SK-N-SH treated with all-trans-retinoic acid at 6 μM for 48 hours (cell line): ENCODE results near the gene TUBB4B.

Source experiments
- BACH2 ChIP-seq: fragments of 250-450 bp; sonication (Bioruptor Pico); IDR thresholded peaks from 2 replicates; pipeline ENCODE4 v1.9.0; 2021; ENCODE audit warnings: mild to moderate bottlenecking, borderline replicate concordance
- ESRRG ChIP-seq: fragments of 250-450 bp; sonication (Bioruptor Pico); IDR thresholded peaks from 2 replicates; pipeline ENCODE4 v1.6.1; 2021; ENCODE audit warnings: mild to moderate bottlenecking
- OSR1 ChIP-seq: fragments of 250-450 bp; sonication (Bioruptor Pico); IDR thresholded peaks from 2 replicates; pipeline ENCODE4 v1.8.0; 2022; ENCODE audit warnings: moderate library complexity, mild to moderate bottlenecking, inconsistent platforms
- PPARA ChIP-seq: fragments of 250-450 bp; sonication (Bioruptor Pico); IDR thresholded peaks from 2 replicates; pipeline ENCODE4 v1.5.0; 2020; ENCODE audit warnings: mild to moderate bottlenecking, borderline replicate concordance
- SNAI2 ChIP-seq: fragments of 250-450 bp; sonication (Bioruptor Pico); IDR thresholded peaks from 2 replicates; pipeline ENCODE4 v1.5.0; 2020; ENCODE audit warnings: mild to moderate bottlenecking, moderate library complexity
- TCF4 ChIP-seq: fragments of 250-450 bp; sonication (Bioruptor Pico); IDR thresholded peaks from 2 replicates; pipeline ENCODE4 v1.8.0; 2021; ENCODE audit warnings: mild to moderate bottlenecking, moderate library complexity, borderline replicate concordance
- TOX ChIP-seq: fragments of 250-450 bp; sonication (Bioruptor Pico); IDR thresholded peaks from 2 replicates; pipeline ENCODE4 v1.8.0; 2021; ENCODE audit warnings: mild to moderate bottlenecking, moderate library complexity, borderline replicate concordance
- ZC3H10 ChIP-seq: fragments of 250-450 bp; sonication (Bioruptor Pico); IDR thresholded peaks from 2 replicates; pipeline ENCODE4 v1.5.1; 2021; ENCODE audit warnings: mild to moderate bottlenecking, moderate library complexity
- ZFP3 ChIP-seq: fragments of 250-450 bp; sonication (Bioruptor Pico); IDR thresholded peaks from 2 replicates; pipeline ENCODE4 v1.5.0; 2020; ENCODE audit warnings: mild to moderate bottlenecking, moderate library complexity
- ZFP30 ChIP-seq: fragments of 450-650 bp; formaldehyde crosslinking; IDR thresholded peaks from 2 replicates; pipeline ENCODE4 v1.5.0; 2022; ENCODE audit warnings: mild to moderate bottlenecking, moderate library complexity
- ZNF70 ChIP-seq: fragments of 450-650 bp; formaldehyde crosslinking; IDR thresholded peaks from 2 replicates; pipeline ENCODE4 v1.5.0; 2020; ENCODE audit warnings: mild to moderate bottlenecking, moderate library complexity
- TF ChIP-seq, protein P1 (sequence below): fragments of 250-450 bp; sonication (Bioruptor Pico); IDR thresholded peaks from 2 replicates; pipeline ENCODE4 v1.5.1; 2020; ENCODE audit warnings: low read depth, mild to moderate bottlenecking, moderate library complexity
- TF ChIP-seq, protein P2 (sequence below): fragments of 250-450 bp; sonication (Bioruptor Pico); IDR thresholded peaks from 2 replicates; pipeline ENCODE4 v1.8.0; 2020; ENCODE audit warnings: mild to moderate bottlenecking, moderate library complexity, borderline replicate concordance
- TF ChIP-seq, protein P3 (sequence below): fragments of 250-450 bp; sonication (Bioruptor Pico); IDR thresholded peaks from 2 replicates; pipeline ENCODE4 v1.5.1; 2021; ENCODE audit warnings: mild to moderate bottlenecking, moderate library complexity

DNA sequence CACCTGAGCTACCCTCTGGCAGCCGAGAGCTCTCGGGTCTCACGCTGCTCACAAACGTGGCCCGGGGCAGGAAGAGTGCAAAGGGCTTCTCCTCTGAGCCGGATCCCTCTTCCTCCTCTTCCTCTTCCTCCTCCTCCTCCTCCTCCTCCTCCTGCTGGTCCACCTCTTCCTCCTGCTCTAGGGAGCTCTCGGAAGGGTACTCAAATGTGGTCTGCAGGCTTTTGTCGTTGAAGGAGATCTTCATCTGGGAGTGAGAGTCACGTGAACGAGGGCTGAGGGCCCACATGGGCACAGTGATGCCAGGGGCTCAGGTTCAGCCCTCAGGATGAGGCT, 48.7 kb upstream of the TUBB4B start:
- no peak for TF ChIP-seq OSR1 (CRISPR knock-in tag)
- no peak for TF ChIP-seq ZNF70
- no peak for TF ChIP-seq ZFP3 (CRISPR knock-in tag)
- TF ChIP-seq ZC3H10 (CRISPR knock-in tag): no peak
- TF ChIP-seq, protein P1, sequence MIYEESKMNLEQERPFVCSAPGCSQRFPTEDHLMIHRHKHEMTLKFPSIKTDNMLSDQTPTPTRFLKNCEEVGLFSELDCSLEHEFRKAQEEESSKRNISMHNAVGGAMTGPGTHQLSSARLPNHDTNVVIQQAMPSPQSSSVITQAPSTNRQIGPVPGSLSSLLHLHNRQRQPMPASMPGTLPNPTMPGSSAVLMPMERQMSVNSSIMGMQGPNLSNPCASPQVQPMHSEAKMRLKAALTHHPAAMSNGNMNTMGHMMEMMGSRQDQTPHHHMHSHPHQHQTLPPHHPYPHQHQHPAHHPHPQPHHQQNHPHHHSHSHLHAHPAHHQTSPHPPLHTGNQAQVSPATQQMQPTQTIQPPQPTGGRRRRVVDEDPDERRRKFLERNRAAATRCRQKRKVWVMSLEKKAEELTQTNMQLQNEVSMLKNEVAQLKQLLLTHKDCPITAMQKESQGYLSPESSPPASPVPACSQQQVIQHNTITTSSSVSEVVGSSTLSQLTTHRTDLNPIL: no peak
- no peak for TF ChIP-seq ZFP30 (CRISPR knock-in tag)
- TF ChIP-seq SNAI2 (CRISPR knock-in tag): no peak
- no peak for TF ChIP-seq PPARA (CRISPR knock-in tag)
- TF ChIP-seq, protein P2, sequence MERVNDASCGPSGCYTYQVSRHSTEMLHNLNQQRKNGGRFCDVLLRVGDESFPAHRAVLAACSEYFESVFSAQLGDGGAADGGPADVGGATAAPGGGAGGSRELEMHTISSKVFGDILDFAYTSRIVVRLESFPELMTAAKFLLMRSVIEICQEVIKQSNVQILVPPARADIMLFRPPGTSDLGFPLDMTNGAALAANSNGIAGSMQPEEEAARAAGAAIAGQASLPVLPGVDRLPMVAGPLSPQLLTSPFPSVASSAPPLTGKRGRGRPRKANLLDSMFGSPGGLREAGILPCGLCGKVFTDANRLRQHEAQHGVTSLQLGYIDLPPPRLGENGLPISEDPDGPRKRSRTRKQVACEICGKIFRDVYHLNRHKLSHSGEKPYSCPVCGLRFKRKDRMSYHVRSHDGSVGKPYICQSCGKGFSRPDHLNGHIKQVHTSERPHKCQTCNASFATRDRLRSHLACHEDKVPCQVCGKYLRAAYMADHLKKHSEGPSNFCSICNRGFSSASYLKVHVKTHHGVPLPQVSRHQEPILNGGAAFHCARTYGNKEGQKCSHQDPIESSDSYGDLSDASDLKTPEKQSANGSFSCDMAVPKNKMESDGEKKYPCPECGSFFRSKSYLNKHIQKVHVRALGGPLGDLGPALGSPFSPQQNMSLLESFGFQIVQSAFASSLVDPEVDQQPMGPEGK (CRISPR knock-in tag): no peak
- no peak for TF ChIP-seq BACH2 (CRISPR knock-in tag)
- TF ChIP-seq ESRRG (CRISPR knock-in tag): no peak
- TF ChIP-seq, protein P3, sequence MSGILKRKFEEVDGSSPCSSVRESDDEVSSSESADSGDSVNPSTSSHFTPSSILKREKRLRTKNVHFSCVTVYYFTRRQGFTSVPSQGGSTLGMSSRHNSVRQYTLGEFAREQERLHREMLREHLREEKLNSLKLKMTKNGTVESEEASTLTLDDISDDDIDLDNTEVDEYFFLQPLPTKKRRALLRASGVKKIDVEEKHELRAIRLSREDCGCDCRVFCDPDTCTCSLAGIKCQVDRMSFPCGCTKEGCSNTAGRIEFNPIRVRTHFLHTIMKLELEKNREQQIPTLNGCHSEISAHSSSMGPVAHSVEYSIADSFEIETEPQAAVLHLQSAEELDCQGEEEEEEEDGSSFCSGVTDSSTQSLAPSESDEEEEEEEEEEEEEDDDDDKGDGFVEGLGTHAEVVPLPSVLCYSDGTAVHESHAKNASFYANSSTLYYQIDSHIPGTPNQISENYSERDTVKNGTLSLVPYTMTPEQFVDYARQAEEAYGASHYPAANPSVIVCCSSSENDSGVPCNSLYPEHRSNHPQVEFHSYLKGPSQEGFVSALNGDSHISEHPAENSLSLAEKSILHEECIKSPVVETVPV: no peak
- no peak for TF ChIP-seq TOX (CRISPR knock-in tag)
- TF ChIP-seq TCF4 (CRISPR knock-in tag): no peak
